ENCODE results near the gene TSKS.
A peak's percentile ranks its signal among the peaks of the same experiment; 100 is the strongest.

The TSKS gene

GRCh38 chr19:49763230-49763629 is at the start of gene TSKS:
Gene TSKS (minus strand): TSS chr19:49763306. CDS start chr19:49763247, 59 bp downstream.
- Histone ChIP-seq H3K9ac (ENCODE audit: low read depth in 1 of 2, low read length in 2 of 2) (no peak within 1 kb of the TSS), H3K4me3 (ENCODE audit: low read length in 2 of 2) (no peak within 1 kb of the TSS), H3K9me3 (ENCODE audit: control insufficient read depth in 2 of 2, low read length in 2 of 2) (no peaks in the 10 kb centered on the region), H3K4me1 (ENCODE audit: control insufficient read depth in 2 of 2, insufficient read depth in 2 of 2, low read length in 2 of 2) (peaks cover 16 to 17% of the 10 kb centered on the region in 2 donors), H3K27me3 (ENCODE audit: control insufficient read depth in 2 of 2, insufficient read depth in 2 of 2, low read length in 2 of 2) (no peaks in the 10 kb centered on the region), H3K36me3 (ENCODE audit: control insufficient read depth in 2 of 2, insufficient read depth in 2 of 2, low read length in 2 of 2) (no peaks in the 10 kb centered on the region), H3K27ac (ENCODE audit: low read depth in 2 of 2, low read length in 2 of 2) (no peak within 1 kb of the TSS)

- H3K4me3 ChIP-seq (ENCODE audit: low read length in 2 of 2), result peak overlapping the region; percentile 86 to 91
- H3K9ac ChIP-seq (ENCODE audit: low read depth in 1 of 2, low read length in 2 of 2), result peak overlapping the region; percentile 56 to 63
- peaks cover 8 to 10% of the 10 kb centered on the region in 2 donors for H3K4me1 ChIP-seq (ENCODE audit: control insufficient read depth in 2 of 2, insufficient read depth in 2 of 2, low read length in 2 of 2)
- H3K27me3 ChIP-seq (ENCODE audit: control insufficient read depth in 2 of 2, insufficient read depth in 2 of 2, low read length in 2 of 2), result no peaks in the 10 kb centered on the region
- H3K9me3 ChIP-seq (ENCODE audit: control insufficient read depth in 2 of 2, low read length in 2 of 2), result no peaks in the 10 kb centered on the region
- H3K36me3 ChIP-seq (ENCODE audit: control insufficient read depth in 2 of 2, insufficient read depth in 2 of 2, low read length in 2 of 2), result no peaks in the 10 kb centered on the region
- H3K27ac ChIP-seq (ENCODE audit: low read depth in 2 of 2, low read length in 2 of 2), result peak overlapping the region; percentile 82
Measured at GRCh38 chr19:49812452-49812996, 49.4 kb upstream of the TSKS start.

GRCh38 chr19:49811328-49811727 is 48.2 kb upstream of the TSKS start:
- Histone ChIP-seq H3K27ac (ENCODE audit: low read depth in 2 of 2, low read length in 2 of 2) (no peak overlapping the region), H3K36me3 (ENCODE audit: control insufficient read depth in 2 of 2, insufficient read depth in 2 of 2, low read length in 2 of 2) (peaks cover 0 to 2% of the 10 kb centered on the region in 2 donors), H3K4me1 (ENCODE audit: control insufficient read depth in 2 of 2, insufficient read depth in 2 of 2, low read length in 2 of 2) (peaks cover 8 to 10% of the 10 kb centered on the region in 2 donors), H3K27me3 (ENCODE audit: control insufficient read depth in 2 of 2, insufficient read depth in 2 of 2, low read length in 2 of 2) (no peaks in the 10 kb centered on the region), H3K9me3 (ENCODE audit: control insufficient read depth in 2 of 2, low read length in 2 of 2) (no peaks in the 10 kb centered on the region), H3K9ac (ENCODE audit: low read depth in 1 of 2, low read length in 2 of 2) (no peak overlapping the region), H3K4me3 (ENCODE audit: low read length in 2 of 2) (no peak overlapping the region)

- Histone ChIP-seq H3K9me3 (ENCODE audit: control insufficient read depth in 2 of 2, low read length in 2 of 2) (no peaks in the 10 kb centered on the region), H3K9ac (ENCODE audit: low read depth in 1 of 2, low read length in 2 of 2) (no peak overlapping the region), H3K4me3 (ENCODE audit: low read length in 2 of 2) (peak overlapping the region in 1 of 2 donors; percentile 77), H3K4me1 (ENCODE audit: control insufficient read depth in 2 of 2, insufficient read depth in 2 of 2, low read length in 2 of 2) (peaks cover 8 to 10% of the 10 kb centered on the region in 2 donors), H3K36me3 (ENCODE audit: control insufficient read depth in 2 of 2, insufficient read depth in 2 of 2, low read length in 2 of 2) (peaks cover 0 to 2% of the 10 kb centered on the region in 2 donors), H3K27ac (ENCODE audit: low read depth in 2 of 2, low read length in 2 of 2) (peak overlapping the region in 1 of 2 donors; percentile 70), H3K27me3 (ENCODE audit: control insufficient read depth in 2 of 2, insufficient read depth in 2 of 2, low read length in 2 of 2) (no peaks in the 10 kb centered on the region)
Measured at GRCh38 chr19:49809941-49810389, 46.9 kb upstream of the TSKS start.

- H3K9ac ChIP-seq (ENCODE audit: low read depth in 1 of 2, low read length in 2 of 2), result peak overlapping the region; percentile 49 to 80
- peak overlapping the region; percentile 35 to 70 for H3K27ac ChIP-seq (ENCODE audit: low read depth in 2 of 2, low read length in 2 of 2)
- H3K4me3 ChIP-seq (ENCODE audit: low read length in 2 of 2), result peak overlapping the region; percentile 77 to 78
- no peaks in the 10 kb centered on the region for H3K9me3 ChIP-seq (ENCODE audit: control insufficient read depth in 2 of 2, low read length in 2 of 2)
- peaks cover 8 to 10% of the 10 kb centered on the region in 2 donors for H3K4me1 ChIP-seq (ENCODE audit: control insufficient read depth in 2 of 2, insufficient read depth in 2 of 2, low read length in 2 of 2)
- peaks cover 0 to 2% of the 10 kb centered on the region in 2 donors for H3K36me3 ChIP-seq (ENCODE audit: control insufficient read depth in 2 of 2, insufficient read depth in 2 of 2, low read length in 2 of 2)
- no peaks in the 10 kb centered on the region for H3K27me3 ChIP-seq (ENCODE audit: control insufficient read depth in 2 of 2, insufficient read depth in 2 of 2, low read length in 2 of 2)
Measured at GRCh38 chr19:49809160-49809940, 46.2 kb upstream of the TSKS start.

- Histone ChIP-seq H3K27me3 (ENCODE audit: control insufficient read depth in 2 of 2, insufficient read depth in 2 of 2, low read length in 2 of 2) (no peaks in the 10 kb centered on the region), H3K9ac (ENCODE audit: low read depth in 1 of 2, low read length in 2 of 2) (peak overlapping the region; percentile 49 to 80), H3K4me3 (ENCODE audit: low read length in 2 of 2) (peak overlapping the region; percentile 77 to 78), H3K9me3 (ENCODE audit: control insufficient read depth in 2 of 2, low read length in 2 of 2) (no peaks in the 10 kb centered on the region), H3K36me3 (ENCODE audit: control insufficient read depth in 2 of 2, insufficient read depth in 2 of 2, low read length in 2 of 2) (peaks cover 0 to 2% of the 10 kb centered on the region in 2 donors), H3K27ac (ENCODE audit: low read depth in 2 of 2, low read length in 2 of 2) (peak overlapping the region; percentile 35 to 70), H3K4me1 (ENCODE audit: control insufficient read depth in 2 of 2, insufficient read depth in 2 of 2, low read length in 2 of 2) (peaks cover 8 to 10% of the 10 kb centered on the region in 2 donors)
Measured at GRCh38 chr19:49808711-49809159, 45.6 kb upstream of the TSKS start.

GRCh38 chr19:49807904-49808675 is 45.0 kb upstream of the TSKS start:
- Histone ChIP-seq H3K4me3 (ENCODE audit: low read length in 2 of 2) (no peak overlapping the region), H3K9ac (ENCODE audit: low read depth in 1 of 2, low read length in 2 of 2) (no peak overlapping the region)

GRCh38 chr19:49807058-49807903 is 44.2 kb upstream of the TSKS start:
- Histone ChIP-seq H3K9ac (ENCODE audit: low read depth in 1 of 2, low read length in 2 of 2) (no peak overlapping the region), H3K4me3 (ENCODE audit: low read length in 2 of 2) (no peak overlapping the region), H3K27me3 (ENCODE audit: control insufficient read depth in 2 of 2, insufficient read depth in 2 of 2, low read length in 2 of 2) (no peaks in the 10 kb centered on the region), H3K27ac (ENCODE audit: low read depth in 2 of 2, low read length in 2 of 2) (no peak overlapping the region), H3K9me3 (ENCODE audit: control insufficient read depth in 2 of 2, low read length in 2 of 2) (no peaks in the 10 kb centered on the region), H3K36me3 (ENCODE audit: control insufficient read depth in 2 of 2, insufficient read depth in 2 of 2, low read length in 2 of 2) (peaks cover 11 to 13% of the 10 kb centered on the region in 2 donors), H3K4me1 (ENCODE audit: control insufficient read depth in 2 of 2, insufficient read depth in 2 of 2, low read length in 2 of 2) (peaks cover 10% of the 10 kb centered on the region in 2 donors)

More at GRCh38 chr19:49807904-49808675, 45.0 kb upstream of the TSKS start:
- Histone ChIP-seq H3K36me3 (ENCODE audit: control insufficient read depth in 2 of 2, insufficient read depth in 2 of 2, low read length in 2 of 2) (peaks cover 6% of the 10 kb centered on the region in 2 donors), H3K27ac (ENCODE audit: low read depth in 2 of 2, low read length in 2 of 2) (peak overlapping the region in 1 of 2 donors; percentile 32), H3K27me3 (ENCODE audit: control insufficient read depth in 2 of 2, insufficient read depth in 2 of 2, low read length in 2 of 2) (no peaks in the 10 kb centered on the region), H3K4me1 (ENCODE audit: control insufficient read depth in 2 of 2, insufficient read depth in 2 of 2, low read length in 2 of 2) (peaks cover 8 to 10% of the 10 kb centered on the region in 2 donors), H3K9me3 (ENCODE audit: control insufficient read depth in 2 of 2, low read length in 2 of 2) (no peaks in the 10 kb centered on the region)

GRCh38 chr19:49806620-49806959 is 43.5 kb upstream of the TSKS start:
- Histone ChIP-seq H3K27ac (ENCODE audit: low read depth in 2 of 2, low read length in 2 of 2) (no peak overlapping the region), H3K4me3 (ENCODE audit: low read length in 2 of 2) (no peak overlapping the region), H3K9me3 (ENCODE audit: control insufficient read depth in 2 of 2, low read length in 2 of 2) (no peaks in the 10 kb centered on the region), H3K27me3 (ENCODE audit: control insufficient read depth in 2 of 2, insufficient read depth in 2 of 2, low read length in 2 of 2) (no peaks in the 10 kb centered on the region), H3K9ac (ENCODE audit: low read depth in 1 of 2, low read length in 2 of 2) (no peak overlapping the region), H3K4me1 (ENCODE audit: control insufficient read depth in 2 of 2, insufficient read depth in 2 of 2, low read length in 2 of 2) (peaks cover 10% of the 10 kb centered on the region in 2 donors), H3K36me3 (ENCODE audit: control insufficient read depth in 2 of 2, insufficient read depth in 2 of 2, low read length in 2 of 2) (peaks cover 11 to 15% of the 10 kb centered on the region in 2 donors)
